ENCODE measurements around the gene SYNJ2.

SYNJ2 gene

GRCh38 chr6:157999168-158000051, 17.7 kb downstream of the SYNJ2 start:
- no peak for DNase-seq

GRCh38 chr6:158000530-158001307, 19.1 kb downstream of the SYNJ2 start:
- no peak for DNase-seq

GRCh38 chr6:158002249-158002950, 20.7 kb downstream of the SYNJ2 start:
- no peak for DNase-seq

- DNase-seq: peak; percentile 94
Measured at GRCh38 chr6:158002951-158003853, 21.5 kb downstream of the SYNJ2 start.

- no peak for DNase-seq
Measured at GRCh38 chr6:158003910-158004700, 22.4 kb downstream of the SYNJ2 start.

- DNase-seq: no peak
Measured at GRCh38 chr6:158004701-158005095, 23.0 kb downstream of the SYNJ2 start.

- DNase-seq: no peak
Measured at GRCh38 chr6:158005626-158006180, 24.0 kb downstream of the SYNJ2 start.

GRCh38 chr6:158006331-158006730, 24.7 kb downstream of the SYNJ2 start:
- no peak for DNase-seq

GRCh38 chr6:158006821-158007570, 25.3 kb downstream of the SYNJ2 start:
- DNase-seq: no peak

GRCh38 chr6:158008864-158009113, 27.1 kb downstream of the SYNJ2 start:
- no peak for DNase-seq

GRCh38 chr6:158009114-158009891, 27.6 kb downstream of the SYNJ2 start:
- peak; percentile 84 for DNase-seq

GRCh38 chr6:158009935-158010585, 28.4 kb downstream of the SYNJ2 start:
- no peak for DNase-seq

GRCh38 chr6:158010591-158011477, 29.2 kb downstream of the SYNJ2 start:
- DNase-seq: no peak

- no peak for DNase-seq
Measured at GRCh38 chr6:158011478-158011920, 29.8 kb downstream of the SYNJ2 start.

- DNase-seq: no peak
Measured at GRCh38 chr6:158011980-158012566, 30.4 kb downstream of the SYNJ2 start.

- DNase-seq: no peak
Measured at GRCh38 chr6:158013904-158014504, 32.3 kb downstream of the SYNJ2 start.

- no peak for DNase-seq
Measured at GRCh38 chr6:158014505-158015187, 33.0 kb downstream of the SYNJ2 start.
